Astrocyte (in vitro differentiated cells and primary cell): ENCODE measurements around the gene EML3. TPM values are rescaled to one million over a fixed set of nuclear protein-coding genes. Genes with fewer than 3 reads are reported as not detected.

Experiments
- DNase-seq: peaks from one replicate; pipeline ENCODE4 v3.0.0-alpha.2; 2010; ENCODE audit warnings: low read depth
- FAIRE-seq: peaks from 2 replicates; lab custom pipeline; 2011; peaks lifted over from hg19 to GRCh38; lab: Jason Lieb, UNC
- H2AFZ ChIP-seq: 2 replicates; pipeline ENCODE4 v1.6.0; 2012; ENCODE audit warnings: low read depth, low read length, inconsistent platforms
- H3K27ac ChIP-seq: 2 replicates; pipeline ENCODE4 v1.5.1; 2011; ENCODE audit warnings: low read depth, low read length, inconsistent platforms
- H3K27me3 ChIP-seq: 2 replicates; pipeline ENCODE4 v1.6.0; 2011; ENCODE audit warnings: low read length, inconsistent platforms; ENCODE audit not compliant: insufficient read depth
- H3K36me3 ChIP-seq: 2 replicates; pipeline ENCODE4 v1.5.1; 2011; ENCODE audit warnings: low read length, inconsistent platforms; ENCODE audit not compliant: insufficient read depth
- H3K4me1 ChIP-seq: 2 replicates; pipeline ENCODE4 v1.5.1; 2011; ENCODE audit warnings: low read length, inconsistent platforms; ENCODE audit not compliant: insufficient read depth
- H3K4me2 ChIP-seq: 2 replicates; pipeline ENCODE4 v1.6.0; 2012; ENCODE audit warnings: low read length, inconsistent platforms
- H3K4me3 ChIP-seq: 2 replicates; pipeline ENCODE4 v1.5.1; 2011; ENCODE audit warnings: low read depth, mild to moderate bottlenecking, low read length, inconsistent platforms; ENCODE audit not compliant: insufficient read depth
- H3K79me2 ChIP-seq: 2 replicates; pipeline ENCODE4 v1.6.0; 2012; ENCODE audit warnings: mild to moderate bottlenecking, low read length, inconsistent platforms; ENCODE audit not compliant: insufficient read depth
- H3K9ac ChIP-seq: 2 replicates; pipeline ENCODE4 v1.6.0; 2012; ENCODE audit warnings: mild to moderate bottlenecking, low read length, inconsistent platforms
- H3K9me3 ChIP-seq: 2 replicates; pipeline ENCODE4 v1.5.1; 2012; ENCODE audit warnings: low read depth, mild to moderate bottlenecking, low read length, inconsistent platforms; ENCODE audit not compliant: insufficient read depth
- H4K20me1 ChIP-seq: 2 replicates; pipeline ENCODE4 v1.6.0; 2012; ENCODE audit warnings: low read length, inconsistent platforms; ENCODE audit not compliant: insufficient read depth
- H3K27ac Mint-ChIP-seq: one replicate; pipeline ENCODE4 v1.8.0; 2021; ENCODE audit warnings: mild to moderate bottlenecking, mixed read lengths; ENCODE audit not compliant: unreplicated experiment
- H3K27me3 Mint-ChIP-seq: one replicate; pipeline ENCODE4 v1.8.0; 2021; ENCODE audit warnings: low read depth, mixed read lengths; ENCODE audit not compliant: unreplicated experiment
- H3K36me3 Mint-ChIP-seq: one replicate; pipeline ENCODE4 v1.8.0; 2021; ENCODE audit warnings: low read depth, mixed read lengths; ENCODE audit not compliant: unreplicated experiment
- H3K4me1 Mint-ChIP-seq: one replicate; pipeline ENCODE4 v1.8.0; 2021; ENCODE audit warnings: low read depth, mixed read lengths; ENCODE audit not compliant: unreplicated experiment
- H3K4me3 Mint-ChIP-seq: one replicate; pipeline ENCODE4 v1.8.0; 2021; ENCODE audit warnings: mild to moderate bottlenecking, moderate library complexity, mixed read lengths; ENCODE audit not compliant: unreplicated experiment
- H3K9me3 Mint-ChIP-seq: one replicate; pipeline ENCODE4 v1.8.0; 2021; ENCODE audit warnings: mild to moderate bottlenecking, mixed read lengths; ENCODE audit not compliant: unreplicated experiment
- EZH2 ChIP-seq: IDR thresholded peaks from 2 replicates; pipeline ENCODE4 v1.6.1; 2012; ENCODE audit warnings: mild to moderate bottlenecking, low read length, inconsistent platforms; ENCODE audit not compliant: insufficient read depth
- total RNA-seq: library from RNA; stranded (reverse); gene quantifications from 2 replicates; pipeline ENCODE4 v1.2.1, GENCODE V29; 2021
- TF ChIP-seq, protein P1 (sequence below): IDR thresholded peaks from 2 replicates; pipeline ENCODE4 v1.5.1; 2011; ENCODE audit warnings: low read depth, mild to moderate bottlenecking, inconsistent platforms, low read length, moderate library complexity; ENCODE audit not compliant: insufficient read depth

EML3 gene
- total RNA-seq, 1 donor from 2014 or later, result 25.5 TPM

DNA sequence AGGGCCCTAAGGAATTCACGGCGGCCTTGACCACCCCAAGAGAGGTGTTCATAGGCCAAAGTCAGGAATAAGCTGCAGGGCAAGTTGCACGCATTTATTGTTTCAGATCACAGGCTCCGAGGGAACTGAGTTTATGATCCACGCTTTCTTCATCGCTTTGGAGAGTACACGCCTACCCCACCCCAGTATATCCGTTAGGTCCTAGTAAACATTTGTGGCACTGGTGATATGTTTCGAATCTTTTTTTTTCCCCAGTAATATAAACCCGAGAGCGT, 33.0 kb upstream of the EML3 start:
- H3K79me2 ChIP-seq, result peaks cover 77% of the 10 kb centered on the region
- FAIRE-seq, result no peak
- peak overlapping the region; percentile 100 for H3K9ac ChIP-seq
- Mint-ChIP-seq H3K4me1 (peaks cover 5% of the 10 kb centered on the region), H3K27ac (peak overlapping the region; percentile 93), H3K4me3 (peak overlapping the region; percentile 98), H3K27me3 (no peaks in the 10 kb centered on the region), H3K36me3 (peaks cover 2% of the 10 kb centered on the region), H3K9me3 (no peaks in the 10 kb centered on the region)
- no peak for DNase-seq
- peak overlapping the region; percentile 67 for H2AFZ ChIP-seq
- peaks cover 19% of the 10 kb centered on the region for H3K36me3 ChIP-seq
- no peaks in the 10 kb centered on the region for H3K9me3 ChIP-seq
- no peak for TF ChIP-seq EZH2
- TF ChIP-seq, protein P1, sequence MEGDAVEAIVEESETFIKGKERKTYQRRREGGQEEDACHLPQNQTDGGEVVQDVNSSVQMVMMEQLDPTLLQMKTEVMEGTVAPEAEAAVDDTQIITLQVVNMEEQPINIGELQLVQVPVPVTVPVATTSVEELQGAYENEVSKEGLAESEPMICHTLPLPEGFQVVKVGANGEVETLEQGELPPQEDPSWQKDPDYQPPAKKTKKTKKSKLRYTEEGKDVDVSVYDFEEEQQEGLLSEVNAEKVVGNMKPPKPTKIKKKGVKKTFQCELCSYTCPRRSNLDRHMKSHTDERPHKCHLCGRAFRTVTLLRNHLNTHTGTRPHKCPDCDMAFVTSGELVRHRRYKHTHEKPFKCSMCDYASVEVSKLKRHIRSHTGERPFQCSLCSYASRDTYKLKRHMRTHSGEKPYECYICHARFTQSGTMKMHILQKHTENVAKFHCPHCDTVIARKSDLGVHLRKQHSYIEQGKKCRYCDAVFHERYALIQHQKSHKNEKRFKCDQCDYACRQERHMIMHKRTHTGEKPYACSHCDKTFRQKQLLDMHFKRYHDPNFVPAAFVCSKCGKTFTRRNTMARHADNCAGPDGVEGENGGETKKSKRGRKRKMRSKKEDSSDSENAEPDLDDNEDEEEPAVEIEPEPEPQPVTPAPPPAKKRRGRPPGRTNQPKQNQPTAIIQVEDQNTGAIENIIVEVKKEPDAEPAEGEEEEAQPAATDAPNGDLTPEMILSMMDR, result no peak
- peak overlapping the region; percentile 93 for H3K4me2 ChIP-seq
- H3K27ac ChIP-seq, result peak overlapping the region; percentile 98
- H3K4me1 ChIP-seq, result peaks cover 3% of the 10 kb centered on the region
- peaks cover 29% of the 10 kb centered on the region for H4K20me1 ChIP-seq
- H3K27me3 ChIP-seq, result no peaks in the 10 kb centered on the region
- H3K4me3 ChIP-seq, result peak overlapping the region; percentile 96

DNA sequence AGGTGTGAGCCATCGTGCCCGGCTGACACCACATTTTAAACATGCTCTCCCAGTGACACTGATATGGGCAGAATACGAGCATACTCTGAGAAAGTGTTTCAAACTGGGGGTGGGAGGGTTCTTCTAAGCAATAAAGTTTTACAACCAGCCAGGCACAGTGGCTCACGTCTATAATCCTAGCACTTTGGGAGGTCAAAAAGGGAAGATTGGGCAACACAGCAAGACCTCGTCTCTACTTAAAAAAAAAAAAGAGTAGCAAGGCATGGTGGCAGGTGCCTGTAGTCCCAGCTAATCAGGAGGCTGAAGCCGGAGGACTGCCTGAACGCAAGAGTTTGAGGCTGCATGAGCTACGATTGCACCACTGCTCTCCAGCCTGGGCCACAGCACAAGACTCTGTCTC, 31.6 kb upstream of the EML3 start:
- no peak overlapping the region for H3K4me2 ChIP-seq
- H3K4me1 Mint-ChIP-seq, result peaks cover 5% of the 10 kb centered on the region
- peaks cover 77% of the 10 kb centered on the region for H3K79me2 ChIP-seq
- FAIRE-seq, result no peak
- H3K4me3 ChIP-seq, result no peak overlapping the region
- no peak overlapping the region for H3K4me3 Mint-ChIP-seq
- H3K36me3 Mint-ChIP-seq, result peaks cover 7% of the 10 kb centered on the region
- H2AFZ ChIP-seq, result no peak overlapping the region
- peaks cover 35% of the 10 kb centered on the region for H4K20me1 ChIP-seq
- H3K36me3 ChIP-seq, result peaks cover 20% of the 10 kb centered on the region
- no peak for DNase-seq
- no peaks in the 10 kb centered on the region for H3K9me3 Mint-ChIP-seq
- no peaks in the 10 kb centered on the region for H3K27me3 Mint-ChIP-seq
- H3K27ac Mint-ChIP-seq, result peak overlapping the region; percentile 26
- no peaks in the 10 kb centered on the region for H3K27me3 ChIP-seq
- H3K4me1 ChIP-seq, result peaks cover 3% of the 10 kb centered on the region
- TF ChIP-seq, protein P1, result no peak
- no peak for TF ChIP-seq EZH2
- no peak overlapping the region for H3K27ac ChIP-seq
- no peaks in the 10 kb centered on the region for H3K9me3 ChIP-seq
- H3K9ac ChIP-seq, result no peak overlapping the region

DNA sequence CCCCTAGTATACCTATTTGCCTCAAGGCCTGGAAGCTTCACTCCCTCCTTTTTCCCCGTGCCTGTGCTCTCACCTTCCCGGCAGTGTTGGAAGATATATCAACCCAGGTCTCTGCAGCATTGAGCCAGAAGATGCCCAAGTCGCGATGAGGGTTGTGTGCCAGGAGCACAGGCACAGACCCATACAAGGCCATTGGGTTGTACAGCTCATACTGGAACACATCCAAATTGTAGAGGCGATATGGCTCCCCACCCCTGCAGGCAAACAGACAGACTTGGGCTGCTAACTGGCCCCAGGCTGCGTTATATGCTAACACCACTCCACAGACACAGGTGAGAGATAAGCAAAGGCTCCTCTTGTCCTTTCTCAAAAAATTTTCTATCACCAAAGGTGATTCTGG, 19.9 kb upstream of the EML3 start:
- Histone ChIP-seq H3K4me2 (no peak overlapping the region), H3K36me3 (peaks cover 65% of the 10 kb centered on the region), H2AFZ (no peak overlapping the region), H3K27ac (no peak overlapping the region), H3K9me3 (no peaks in the 10 kb centered on the region), H3K4me3 (no peak overlapping the region), H3K79me2 (peaks cover 9% of the 10 kb centered on the region), H3K9ac (no peak overlapping the region), H3K4me1 (no peaks in the 10 kb centered on the region), H4K20me1 (peaks cover 28% of the 10 kb centered on the region), H3K27me3 (no peaks in the 10 kb centered on the region)
- FAIRE-seq, result no peak
- H3K27ac Mint-ChIP-seq, result no peak overlapping the region
- no peak for DNase-seq
- TF ChIP-seq, protein P1, result no peak
- TF ChIP-seq EZH2, result no peak
- H3K4me1 Mint-ChIP-seq, result no peaks in the 10 kb centered on the region
- H3K27me3 Mint-ChIP-seq, result no peaks in the 10 kb centered on the region
- H3K9me3 Mint-ChIP-seq, result no peaks in the 10 kb centered on the region
- H3K36me3 Mint-ChIP-seq, result peaks cover 31% of the 10 kb centered on the region
- no peak overlapping the region for H3K4me3 Mint-ChIP-seq
